ENCODE measurements around the gene DAAM2. TPM values are rescaled to one million over a fixed set of nuclear protein-coding genes. Genes with fewer than 3 reads are reported as not detected.

Gene DAAM2
- total and polyA plus RNA-seq, 2 of the 8 experiments (the other 6 are each of a cell fraction or from before 2014, with no cell fraction given), result 1.5 to 2.9 TPM

DNA sequence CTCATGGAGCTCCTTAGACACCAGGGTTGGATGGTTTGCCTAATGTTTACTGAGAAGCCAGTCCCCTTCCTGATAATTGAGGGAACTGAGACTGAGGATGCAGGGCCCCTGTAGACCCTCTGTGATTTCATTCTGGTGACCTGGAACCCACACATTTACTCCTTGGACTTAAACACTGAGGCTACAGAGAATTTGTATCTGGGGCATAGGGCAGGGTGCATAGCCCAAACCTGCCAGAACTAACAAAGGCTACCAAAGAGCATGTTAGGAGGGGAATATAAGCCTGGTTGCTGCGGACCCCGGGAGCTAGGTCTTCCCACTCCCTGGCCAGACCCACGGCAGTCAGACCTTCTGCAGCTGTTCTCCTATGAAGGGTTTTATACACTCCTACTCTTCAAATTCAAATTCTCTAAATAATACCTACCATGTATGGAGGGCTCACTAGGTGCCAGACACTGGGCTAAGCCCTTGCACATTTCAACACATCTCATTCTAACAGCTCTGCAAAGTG, 19.7 kb downstream of the DAAM2 start:
- Histone ChIP-seq H2BK120ac (replicated peaks; ENCODE audit: low read depth, low read length) (no peak overlapping the region), H2BK12ac (ENCODE audit: low read depth, low read length) (no peak overlapping the region), H3K14ac (ENCODE audit: insufficient read length) (no peak overlapping the region), H4K91ac (replicated peaks; ENCODE audit: insufficient read length, low read length) (no peak overlapping the region), H3K18ac (ENCODE audit: extremely low read depth, low read length) (no peak overlapping the region), H2BK5ac (ENCODE audit: low read depth, low read length) (no peak overlapping the region), H3K79me2 (ENCODE audit: control insufficient read depth in 1 of 2, insufficient read depth in 2 of 2, low read length in 2 of 2) (no peaks in the 10 kb centered on the region), H3K79me1 (ENCODE audit: low read depth, low read length) (no peaks in the 10 kb centered on the region), H3K9me3 (ENCODE audit: insufficient read depth in 2 of 2, low read depth in 1 of 2, low read length in 1 of 2) (no peaks in the 10 kb centered on the region), H3K4ac (replicated peaks; ENCODE audit: insufficient read length, low read depth, low read length) (no peak overlapping the region), H3K4me2 (ENCODE audit: insufficient read depth in 1 of 2, low read depth in 2 of 2, low read length in 2 of 2) (no peak overlapping the region), H4K5ac (ENCODE audit: insufficient read length, low read depth, low read length) (no peak overlapping the region), H2AK5ac (ENCODE audit: low read depth, low read length) (no peak overlapping the region), H3K27me3 (replicated peaks in 1 of 4; ENCODE audit: control insufficient read depth in 3 of 4, extremely low read depth in 1 of 4, insufficient read depth in 3 of 4, low read length in 3 of 4) (no peaks in the 10 kb centered on the region), H2AFZ (ENCODE audit: low read length) (no peak overlapping the region), H3K9ac (replicated peaks in 1 of 4; ENCODE audit: extremely low read depth in 1 of 4, low read depth in 3 of 4, low read length in 3 of 4) (no peak overlapping the region), H3K27ac (ENCODE audit: low read depth, low read length) (no peak overlapping the region), H3K36me3 (ENCODE audit: control insufficient read depth in 2 of 4, insufficient read depth in 4 of 4, low read length in 3 of 4) (no peaks in the 10 kb centered on the region), H3K23ac (ENCODE audit: insufficient read length) (no peak overlapping the region), H3K4me1 (replicated peaks in 1 of 4; ENCODE audit: control insufficient read depth in 3 of 4, insufficient read depth in 4 of 4, low read length in 3 of 4) (peaks cover 0 to 12% (median 3%) of the 10 kb centered on the region in 4 experiments; a peak in 2 of 7 replicates), H4K20me1 (replicated peaks in 1 of 2; ENCODE audit: control insufficient read depth in 1 of 2, insufficient read depth in 2 of 2, low read length in 2 of 2) (no peaks in the 10 kb centered on the region), H4K8ac (ENCODE audit: extremely low read depth, insufficient read depth, low read length) (no peak overlapping the region), H3K56ac (replicated peaks; ENCODE audit: insufficient read length, low read depth, low read length) (no peak overlapping the region), H3K23me2 (ENCODE audit: low read depth, low read length) (no peaks in the 10 kb centered on the region; the same call in 1 of the 2 replicates), H2BK15ac (ENCODE audit: low read length) (no peak overlapping the region), H2BK20ac (ENCODE audit: low read length) (no peak overlapping the region), H3K4me3 (ENCODE audit: extremely low read depth in 1 of 4, insufficient read depth in 2 of 4, low read depth in 3 of 4, low read length in 4 of 4) (no peak overlapping the region)
- ChIA-PET POLR2A (ENCODE audit: partially characterized antibody) (no interaction called here), CTCF (ENCODE audit: partially characterized antibody) (interaction anchor here (0.6 to 1.8 kb wide), 7 partner anchors 10 to 517 kb away, joined by 3 to 6 read pairs (median 3); no protein-coding TSS in a partner anchor)
- 78% methylated on average over 3 of the region's 3 CpGs; no CpG with 5 or more reads in 1 of the 2 experiments for WGBS, 2 experiments (ENCODE audit: extremely low coverage in 1 of 2, insufficient coverage in 1 of 2, insufficient read length in 1 of 2, insufficient replicate concordance in 2 of 2, low coverage in 1 of 2, low lambda C conversion rate in 2 of 2, missing lambda C conversion rate in 1 of 2)
- DNase-seq (ENCODE audit: low read depth in 1 of 2, low spot score in 2 of 2), result no peak
- no peak for FAIRE-seq
- no peak for TF ChIP-seq USF2 (IDR thresholded peaks at IDR 0.05; ENCODE audit: low read length)
- TF ChIP-seq MAX (IDR thresholded peaks at IDR 0.05), result no peak
- no peak for TF ChIP-seq SAP30 (IDR thresholded peaks at IDR 0.05; ENCODE audit: insufficient read depth, insufficient replicate concordance, low read length)
- TF ChIP-seq TBP (IDR thresholded peaks at IDR 0.05; ENCODE audit: low read depth, low read length), result no peak
- TF ChIP-seq, protein P1, sequence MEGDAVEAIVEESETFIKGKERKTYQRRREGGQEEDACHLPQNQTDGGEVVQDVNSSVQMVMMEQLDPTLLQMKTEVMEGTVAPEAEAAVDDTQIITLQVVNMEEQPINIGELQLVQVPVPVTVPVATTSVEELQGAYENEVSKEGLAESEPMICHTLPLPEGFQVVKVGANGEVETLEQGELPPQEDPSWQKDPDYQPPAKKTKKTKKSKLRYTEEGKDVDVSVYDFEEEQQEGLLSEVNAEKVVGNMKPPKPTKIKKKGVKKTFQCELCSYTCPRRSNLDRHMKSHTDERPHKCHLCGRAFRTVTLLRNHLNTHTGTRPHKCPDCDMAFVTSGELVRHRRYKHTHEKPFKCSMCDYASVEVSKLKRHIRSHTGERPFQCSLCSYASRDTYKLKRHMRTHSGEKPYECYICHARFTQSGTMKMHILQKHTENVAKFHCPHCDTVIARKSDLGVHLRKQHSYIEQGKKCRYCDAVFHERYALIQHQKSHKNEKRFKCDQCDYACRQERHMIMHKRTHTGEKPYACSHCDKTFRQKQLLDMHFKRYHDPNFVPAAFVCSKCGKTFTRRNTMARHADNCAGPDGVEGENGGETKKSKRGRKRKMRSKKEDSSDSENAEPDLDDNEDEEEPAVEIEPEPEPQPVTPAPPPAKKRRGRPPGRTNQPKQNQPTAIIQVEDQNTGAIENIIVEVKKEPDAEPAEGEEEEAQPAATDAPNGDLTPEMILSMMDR (IDR thresholded peaks at IDR 0.05; ENCODE audit: control extremely low read depth in 1 of 3, insufficient read depth in 1 of 3, low read depth in 1 of 3, low read length in 3 of 3), result no peak
- no peak for TF ChIP-seq KDM5A (IDR thresholded peaks at IDR 0.05; ENCODE audit: low read length)
- no peak for TF ChIP-seq TEAD4 (IDR thresholded peaks at IDR 0.05; ENCODE audit: low read depth, low read length)
- TF ChIP-seq EGR1 (IDR thresholded peaks at IDR 0.05; ENCODE audit: borderline replicate concordance, low read depth, low read length), result no peak
- TF ChIP-seq SP2 (IDR thresholded peaks at IDR 0.05; ENCODE audit: low read length), result no peak
